Stomach (tissue), 19 donors: ENCODE data around the gene ARMC3. TPM values are rescaled to one million over a fixed set of nuclear protein-coding genes. Genes with fewer than 3 reads are reported as not detected.
A peak's percentile ranks its signal among the peaks of the same experiment; 100 is the strongest.

Experiments used
- DNase-seq, 2 donors: peaks; one replicate each; pipeline versions ENCODE4 v3.0.0 to v3.0.0-alpha.2; 2013 to 2019
- H3K27ac ChIP-seq, 5 donors: fragments of 200-600 bp in 4 of 5; sonication (generic) in 4 of 5; one replicate each; pipeline ENCODE4 v1.5.1; 2013 to 2019; ENCODE audit warnings: mild to moderate bottlenecking in 1 of 5, moderate library complexity in 1 of 5
- H3K27me3 ChIP-seq, 3 donors: fragments of 200-600 bp; sonication (generic); one replicate each; pipeline ENCODE4 v1.5.1; 2017 to 2019; ENCODE audit warnings: mixed run types in 1 of 3
- H3K36me3 ChIP-seq, 4 donors: fragments of 200-600 bp; sonication (generic); 1 replicate in 3 of 4; 2 replicates in 1 of 4; pipeline ENCODE4 v1.5.1; 2016 to 2019
- H3K4me1 ChIP-seq, 4 donors: fragments of 200-600 bp; sonication (generic); one replicate each; pipeline ENCODE4 v1.5.1; 2016 to 2019
- H3K4me3 ChIP-seq, 4 donors: fragments of 200-600 bp; sonication (generic) in 3 of 4; one replicate each; pipeline ENCODE4 v1.5.1; 2016 to 2019; ENCODE audit warnings: mild to moderate bottlenecking in 1 of 4
- H3K9me3 ChIP-seq, 4 donors: fragments of 200-600 bp; sonication (generic); one replicate each; pipeline ENCODE4 v1.5.1; 2016 to 2019
- CTCF ChIP-seq, 7 experiments: fragments of 450-650 bp in 4 of 7; fragments of 200-600 bp in 3 of 7; sonication (generic) in 3 of 7; IDR thresholded peaks; one replicate each; pipeline ENCODE4 v1.5.1; 2016 to 2019; ENCODE audit warnings: antibody characterized with exemption in 7 of 7, control low read depth in 2 of 7, mild to moderate bottlenecking in 1 of 7
- EP300 ChIP-seq: sonication (generic); formaldehyde crosslinking; IDR thresholded peaks from one replicate; pipeline ENCODE4 v1.6.1; 2017; ENCODE audit warnings: antibody characterized with exemption
- POLR2A ChIP-seq, 4 donors: fragments of 450-650 bp; IDR thresholded peaks; one replicate each; pipeline ENCODE4 v1.6.1; 2016; ENCODE audit warnings: antibody characterized with exemption in 4 of 4, control low read depth in 2 of 4, mild to moderate bottlenecking in 1 of 4, moderate library complexity in 1 of 4
- POLR2AphosphoS5 ChIP-seq, 3 donors: sonication (generic); formaldehyde crosslinking; IDR thresholded peaks; one replicate each; pipeline ENCODE4 v1.6.1; 2016; ENCODE audit warnings: antibody characterized with exemption in 3 of 3
- WGBS, 5 donors: extraction: QIAGEN DNeasy Blood & Tissue Kit in 3 of 5; methylation state at CpG; one replicate each; pipeline versions ENCODE4 v1.1.5 to v1.1.7; 2013 to 2018; 5-methylcytosine and 5-hydroxymethylcytosine counted together
- intact Hi-C: fragments of 100-400 bp; cut with DNase I; formaldehyde crosslinking; loops from one replicate; pipeline ENCODE4 v1.15.1; 2023; ENCODE audit warnings: low total_unique reads
- long read RNA-seq, 10 donors: transcript quantifications; one replicate each; lab custom pipeline, GENCODE V29; 2026
- polyA plus RNA-seq, 3 donors: library from polyadenylated mRNA; stranded (reverse); fragments of 200-250 nt; gene quantifications; one replicate each; pipeline ENCODE4 v1.2.3, GENCODE V29; 2013
- total RNA-seq, 5 donors: library from RNA; depleted of rRNA; stranded (reverse); fragments of >200 nt; gene quantifications; one replicate each; pipeline versions ENCODE4 v1.1.0 to v1.2.3, GENCODE V29; 2014 to 2016
- donor health status: healthy with polysubstance abuse.
- donor health status: Bipolar disorder and iron deficiency.
- donor health status: healthy.

The ARMC3 gene, protein sequence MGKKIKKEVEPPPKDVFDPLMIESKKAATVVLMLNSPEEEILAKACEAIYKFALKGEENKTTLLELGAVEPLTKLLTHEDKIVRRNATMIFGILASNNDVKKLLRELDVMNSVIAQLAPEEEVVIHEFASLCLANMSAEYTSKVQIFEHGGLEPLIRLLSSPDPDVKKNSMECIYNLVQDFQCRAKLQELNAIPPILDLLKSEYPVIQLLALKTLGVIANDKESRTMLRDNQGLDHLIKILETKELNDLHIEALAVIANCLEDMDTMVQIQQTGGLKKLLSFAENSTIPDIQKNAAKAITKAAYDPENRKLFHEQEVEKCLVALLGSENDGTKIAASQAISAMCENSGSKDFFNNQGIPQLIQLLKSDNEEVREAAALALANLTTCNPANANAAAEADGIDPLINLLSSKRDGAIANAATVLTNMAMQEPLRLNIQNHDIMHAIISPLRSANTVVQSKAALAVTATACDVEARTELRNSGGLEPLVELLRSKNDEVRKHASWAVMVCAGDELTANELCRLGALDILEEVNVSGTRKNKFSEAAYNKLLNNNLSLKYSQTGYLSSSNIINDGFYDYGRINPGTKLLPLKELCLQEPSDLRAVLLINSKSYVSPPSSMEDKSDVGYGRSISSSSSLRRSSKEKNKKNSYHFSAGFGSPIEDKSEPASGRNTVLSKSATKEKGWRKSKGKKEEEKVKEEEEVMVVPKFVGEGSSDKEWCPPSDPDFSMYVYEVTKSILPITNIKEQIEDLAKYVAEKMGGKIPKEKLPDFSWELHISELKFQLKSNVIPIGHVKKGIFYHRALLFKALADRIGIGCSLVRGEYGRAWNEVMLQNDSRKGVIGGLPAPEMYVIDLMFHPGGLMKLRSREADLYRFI
- total RNA-seq (not detected), polyA plus RNA-seq (not detected)
- long read RNA-seq, donor 1 = 0 reads
- long read RNA-seq, donor 2 = 0 reads
- long read RNA-seq, donor 3 = 0 reads
- long read RNA-seq, donor 4 = 0 reads
- long read RNA-seq, donor 5 = 0 reads
- long read RNA-seq, donor 6 = 0 reads
- long read RNA-seq, donor 7 = 0 reads
- long read RNA-seq, donor 8 = 0 reads
- long read RNA-seq, donor 9 = 0 reads
- long read RNA-seq, donor 10 = 0 reads

DNA sequence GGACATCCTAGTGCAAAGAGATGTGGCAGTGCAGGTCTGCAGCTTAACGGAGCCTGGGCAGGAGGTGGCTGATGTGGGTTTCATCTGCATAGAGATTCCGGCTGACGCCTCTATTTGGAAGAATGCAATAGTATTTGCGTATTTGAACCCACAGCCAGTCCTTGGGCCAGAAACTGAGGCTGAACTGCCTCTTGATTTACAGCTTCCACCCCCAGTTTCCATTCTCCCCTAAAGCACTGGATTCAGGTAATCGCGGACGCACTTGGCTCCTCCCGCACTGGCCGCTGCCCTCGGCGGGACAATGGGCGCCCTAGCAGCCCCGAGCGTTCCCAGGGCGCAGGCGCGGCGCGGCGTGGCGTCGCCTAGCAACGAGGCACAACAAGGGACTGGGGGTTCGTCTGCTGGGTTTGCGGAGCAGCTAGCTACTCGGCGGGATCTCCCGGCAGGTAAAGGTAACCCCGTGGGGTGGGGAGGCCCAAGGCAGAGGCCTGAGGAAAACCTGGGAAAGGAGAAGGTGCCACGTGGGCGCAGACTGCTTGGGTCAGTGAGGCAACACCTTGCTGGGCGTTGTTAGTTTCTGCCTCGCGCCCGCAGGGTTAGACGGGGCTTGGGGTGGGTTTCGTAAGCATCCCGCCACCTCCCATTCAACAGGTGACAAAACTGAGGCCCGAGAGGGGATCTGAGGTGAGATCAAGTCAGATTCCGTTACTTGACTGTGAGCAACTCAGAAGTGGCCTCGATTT is at the start of gene ARMC3:
Gene ARMC3, plus strand, starts transcription at position 393 of the 743 bp plus-strand sequence. CDS start 3,944 bp downstream, outside the sequence.
- Histone ChIP-seq H3K36me3 (no peaks in the 10 kb centered on the region), H3K27ac (no peak within 1 kb of the TSS), H3K4me3 (peak within 1 kb of the TSS; percentile 35 to 53 (median 38)), H3K9me3 (no peaks in the 10 kb centered on the region), H3K4me1 (peaks cover 0 to 14% (median 9%) of the 10 kb centered on the region in 4 donors), H3K27me3 (peaks cover 0 to 4% (median 0%) of the 10 kb centered on the region in 3 donors)
- intact Hi-C loops = no loop called here
- 8 to 13% (median 9%) methylated on average over 36 to 41 of the region's 41 CpGs for WGBS, 5 donors
- DNase-seq = peak; percentile 59 to 95
- TF ChIP-seq POLR2AphosphoS5 (IDR thresholded peaks at IDR 0.05) = peak in 1 of 3 donors; percentile 18
- TF ChIP-seq CTCF (IDR thresholded peaks at IDR 0.05) = no peak
- TF ChIP-seq EP300 = no peak
- no peak for TF ChIP-seq POLR2A (IDR thresholded peaks at IDR 0.05)

- Histone ChIP-seq H3K4me3 (no peak overlapping the region), H3K36me3 (no peaks in the 10 kb centered on the region), H3K27ac (no peak overlapping the region), H3K9me3 (peaks cover 0 to 26% (median 16%) of the 10 kb centered on the region in 4 donors), H3K27me3 (no peaks in the 10 kb centered on the region), H3K4me1 (no peaks in the 10 kb centered on the region)
- intact Hi-C loops = no loop called here
- whole genome bisulfite sequencing, 5 donors = 80 to 89% (median 87%) methylated on average over 2 of the region's 2 CpGs
- DNase-seq = no peak
- TF ChIP-seq CTCF (IDR thresholded peaks at IDR 0.05) (no peak), EP300 (no peak), POLR2A (IDR thresholded peaks at IDR 0.05) (no peak), POLR2AphosphoS5 (IDR thresholded peaks at IDR 0.05) (no peak)
Measured at GRCh38 chr10:22891797-22892196, 36.1 kb upstream of the ARMC3 start.

GRCh38 chr10:22893781-22894180 is 34.1 kb upstream of the ARMC3 start:
- WGBS, 5 donors = 60 to 68% (median 60%) methylated on average over 1 to 2 of the region's 2 CpGs
- Histone ChIP-seq H3K36me3 (no peaks in the 10 kb centered on the region), H3K27ac (no peak overlapping the region), H3K4me3 (no peak overlapping the region), H3K27me3 (no peaks in the 10 kb centered on the region), H3K4me1 (no peaks in the 10 kb centered on the region), H3K9me3 (peaks cover 0 to 21% (median 14%) of the 10 kb centered on the region in 4 donors)
- no peak for TF ChIP-seq CTCF (IDR thresholded peaks at IDR 0.05)
- TF ChIP-seq POLR2A (IDR thresholded peaks at IDR 0.05) = no peak
- no peak for TF ChIP-seq EP300
- no peak for TF ChIP-seq POLR2AphosphoS5 (IDR thresholded peaks at IDR 0.05)
- DNase-seq = peak in 1 of 2 donors; percentile 9
- intact Hi-C loops = no loop called here
